OCI-LY1 (cell line): ENCODE data around the gene GRIK3.

Source experiments
- H2AFZ ChIP-seq: fragments of 200-600 bp; sonication (generic), shearing (Covaris generic); 2 replicates; pipeline ENCODE4 v1.6.0; 2014; ENCODE audit warnings: antibody characterized with exemption, mild to moderate bottlenecking, low read length
- H3F3A ChIP-seq: fragments of 200-600 bp; sonication (generic), shearing (Covaris generic); 2 replicates; pipeline ENCODE4 v1.6.0; 2014; ENCODE audit warnings: mild to moderate bottlenecking, antibody characterized with exemption, low read length, moderate library complexity; ENCODE audit not compliant: insufficient read depth
- H3K27ac ChIP-seq: fragments of 200-600 bp; sonication (generic); 2 replicates; pipeline ENCODE4 v1.5.1; 2014; ENCODE audit warnings: low read length, mixed run types, mild to moderate bottlenecking, low read depth; ENCODE audit not compliant: poor library complexity, severe bottlenecking
- H3K27me3 ChIP-seq: fragments of 200-600 bp; sonication (generic); 2 replicates; pipeline ENCODE4 v1.6.0; 2014; ENCODE audit warnings: antibody characterized with exemption, mild to moderate bottlenecking, low read length, moderate library complexity; ENCODE audit not compliant: insufficient read depth
- H3K36me3 ChIP-seq: fragments of 200-600 bp; sonication (generic); 2 replicates; pipeline ENCODE4 v1.6.1; 2014; ENCODE audit warnings: mild to moderate bottlenecking, antibody characterized with exemption, low read length, moderate library complexity, mixed read lengths; ENCODE audit not compliant: insufficient read depth
- H3K4me1 ChIP-seq: fragments of 200-600 bp; sonication (generic); 2 replicates; pipeline ENCODE4 v1.5.1; 2014; ENCODE audit warnings: mild to moderate bottlenecking, low read length, moderate library complexity; ENCODE audit not compliant: insufficient read depth, severe bottlenecking
- H3K4me2 ChIP-seq: fragments of 200-600 bp; sonication (generic), shearing (Covaris generic); 2 replicates; pipeline ENCODE4 v1.6.1; 2014; ENCODE audit warnings: low read length
- H3K4me3 ChIP-seq: fragments of 200-600 bp; sonication (generic); 2 replicates; pipeline ENCODE4 v1.5.1; 2014; ENCODE audit warnings: low read length, low read depth, mild to moderate bottlenecking, mixed read lengths; ENCODE audit not compliant: poor library complexity, severe bottlenecking
- H3K79me2 ChIP-seq: fragments of 200-600 bp; shearing (Covaris generic); 2 replicates; pipeline ENCODE4 v1.6.1; 2016; ENCODE audit warnings: mixed run types, low read length, mixed read lengths; ENCODE audit not compliant: insufficient read depth
- H3K9ac ChIP-seq: fragments of 200-600 bp; sonication (generic), shearing (Covaris generic); 2 replicates; pipeline ENCODE4 v1.6.1; 2014; ENCODE audit warnings: mild to moderate bottlenecking, low read length, mixed read lengths
- H3K9me2 ChIP-seq: fragments of 200-600 bp; sonication (generic), shearing (Covaris generic); 2 replicates; pipeline ENCODE4 v1.6.1; 2014; ENCODE audit warnings: low read depth, mild to moderate bottlenecking, low read length, mixed read lengths
- H3K9me3 ChIP-seq: fragments of 200-600 bp; shearing (Covaris generic); 2 replicates; pipeline ENCODE4 v1.6.1; 2014; ENCODE audit warnings: low read length, mixed read lengths
- H4K20me1 ChIP-seq: fragments of 200-600 bp; sonication (generic), shearing (Covaris generic); 2 replicates; pipeline ENCODE4 v1.6.0; 2016; ENCODE audit warnings: mild to moderate bottlenecking, low read length; ENCODE audit not compliant: insufficient read depth
- EZH2 ChIP-seq: fragments of 200-600 bp; sonication (generic), shearing (Covaris generic); IDR thresholded peaks from 2 replicates; pipeline ENCODE4 v1.8.0; 2017; ENCODE audit warnings: borderline replicate concordance, mixed run types, mild to moderate bottlenecking, antibody characterized with exemption, low read length, moderate library complexity, mixed read lengths
- TF ChIP-seq, protein P1 (sequence below): fragments of 200-600 bp; sonication (generic), shearing (Covaris generic); IDR thresholded peaks from 2 replicates; pipeline ENCODE4 v1.5.1; 2017; ENCODE audit warnings: mild to moderate bottlenecking, antibody characterized with exemption, low read length, moderate library complexity, mixed read lengths

GRIK3 gene

DNA sequence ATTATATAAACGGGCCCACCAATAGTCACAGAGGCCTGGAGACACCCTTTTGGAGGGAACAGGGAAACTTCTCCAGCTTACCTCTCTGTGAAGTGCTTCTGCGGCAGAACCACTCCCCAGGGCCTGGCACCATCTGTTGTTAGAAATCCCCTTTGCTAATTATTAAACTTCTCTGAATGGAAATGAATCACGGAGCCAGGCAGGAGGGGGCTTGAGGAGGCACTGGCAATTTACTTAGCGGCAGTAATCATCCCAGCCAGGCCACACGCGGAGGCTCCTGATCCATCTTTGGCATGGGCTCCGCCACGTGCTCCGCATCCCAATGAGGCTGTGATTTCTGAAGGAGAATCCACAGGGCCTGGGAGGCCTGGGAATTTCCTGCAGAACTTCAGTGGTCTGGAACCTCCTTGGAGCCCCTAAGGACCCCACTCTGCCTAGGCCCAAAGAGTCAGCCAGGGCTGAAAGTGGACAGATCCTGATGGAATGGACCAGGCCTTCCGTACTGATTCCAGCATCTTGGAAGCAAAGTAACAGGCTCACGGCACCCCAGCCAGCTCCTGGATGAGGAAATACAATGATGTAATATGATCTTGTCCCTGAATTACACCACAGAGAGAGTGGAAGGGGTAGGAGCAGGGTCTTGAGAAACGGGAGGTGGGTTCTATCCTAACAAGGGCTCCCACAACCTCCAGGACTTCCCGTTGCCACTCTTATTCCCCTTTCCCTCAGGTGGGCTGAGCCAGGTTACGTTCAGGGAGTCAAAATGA lies 62.3 kb downstream of the GRIK3 start:
- H3K27me3 ChIP-seq = no peaks in the 10 kb centered on the region
- no peaks in the 10 kb centered on the region for H3K36me3 ChIP-seq

DNA sequence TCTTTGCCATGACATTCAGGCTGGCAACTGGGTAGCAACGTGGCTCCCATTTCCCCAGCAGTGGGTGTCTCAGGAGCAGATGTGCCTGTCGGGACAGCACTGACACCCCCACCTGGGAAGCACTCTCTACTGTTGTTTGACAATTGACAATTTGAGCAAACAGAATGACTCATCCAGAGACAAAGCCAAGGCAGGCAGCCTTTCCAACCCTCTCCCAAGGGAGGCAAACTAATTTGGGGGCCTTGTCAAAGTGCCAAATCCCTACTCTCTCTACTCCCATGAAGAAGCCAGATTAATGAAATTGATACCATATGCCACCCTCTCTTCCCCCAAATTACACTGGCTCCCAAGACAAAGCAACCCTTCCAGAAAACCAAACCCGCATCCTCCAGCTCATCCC lies 65.6 kb downstream of the GRIK3 start:
- Histone ChIP-seq H3K27me3 (no peaks in the 10 kb centered on the region), H3K4me2 (no peak overlapping the region), H3K4me3 (no peak overlapping the region), H3K9ac (no peak overlapping the region), H3K9me3 (no peaks in the 10 kb centered on the region), H3K9me2 (no peaks in the 10 kb centered on the region), H4K20me1 (no peaks in the 10 kb centered on the region), H3K27ac (no peak overlapping the region), H2AFZ (no peak overlapping the region), H3F3A (no peaks in the 10 kb centered on the region), H3K4me1 (no peaks in the 10 kb centered on the region), H3K36me3 (no peaks in the 10 kb centered on the region), H3K79me2 (no peaks in the 10 kb centered on the region)
- TF ChIP-seq, protein P1, sequence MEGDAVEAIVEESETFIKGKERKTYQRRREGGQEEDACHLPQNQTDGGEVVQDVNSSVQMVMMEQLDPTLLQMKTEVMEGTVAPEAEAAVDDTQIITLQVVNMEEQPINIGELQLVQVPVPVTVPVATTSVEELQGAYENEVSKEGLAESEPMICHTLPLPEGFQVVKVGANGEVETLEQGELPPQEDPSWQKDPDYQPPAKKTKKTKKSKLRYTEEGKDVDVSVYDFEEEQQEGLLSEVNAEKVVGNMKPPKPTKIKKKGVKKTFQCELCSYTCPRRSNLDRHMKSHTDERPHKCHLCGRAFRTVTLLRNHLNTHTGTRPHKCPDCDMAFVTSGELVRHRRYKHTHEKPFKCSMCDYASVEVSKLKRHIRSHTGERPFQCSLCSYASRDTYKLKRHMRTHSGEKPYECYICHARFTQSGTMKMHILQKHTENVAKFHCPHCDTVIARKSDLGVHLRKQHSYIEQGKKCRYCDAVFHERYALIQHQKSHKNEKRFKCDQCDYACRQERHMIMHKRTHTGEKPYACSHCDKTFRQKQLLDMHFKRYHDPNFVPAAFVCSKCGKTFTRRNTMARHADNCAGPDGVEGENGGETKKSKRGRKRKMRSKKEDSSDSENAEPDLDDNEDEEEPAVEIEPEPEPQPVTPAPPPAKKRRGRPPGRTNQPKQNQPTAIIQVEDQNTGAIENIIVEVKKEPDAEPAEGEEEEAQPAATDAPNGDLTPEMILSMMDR = no peak
- TF ChIP-seq EZH2 = no peak

More for the DNA sequence above, 62.3 kb downstream of the GRIK3 start:
- H2AFZ ChIP-seq = no peak overlapping the region
- no peaks in the 10 kb centered on the region for H3K9me2 ChIP-seq
- TF ChIP-seq, protein P1 = no peak
- no peak for TF ChIP-seq EZH2
- no peaks in the 10 kb centered on the region for H4K20me1 ChIP-seq
- no peak overlapping the region for H3K4me3 ChIP-seq
- no peaks in the 10 kb centered on the region for H3K4me1 ChIP-seq
- H3K79me2 ChIP-seq = no peaks in the 10 kb centered on the region
- no peak overlapping the region for H3K9ac ChIP-seq
- no peaks in the 10 kb centered on the region for H3F3A ChIP-seq
- H3K9me3 ChIP-seq = no peaks in the 10 kb centered on the region
- H3K27ac ChIP-seq = no peak overlapping the region
- H3K4me2 ChIP-seq = no peak overlapping the region

DNA sequence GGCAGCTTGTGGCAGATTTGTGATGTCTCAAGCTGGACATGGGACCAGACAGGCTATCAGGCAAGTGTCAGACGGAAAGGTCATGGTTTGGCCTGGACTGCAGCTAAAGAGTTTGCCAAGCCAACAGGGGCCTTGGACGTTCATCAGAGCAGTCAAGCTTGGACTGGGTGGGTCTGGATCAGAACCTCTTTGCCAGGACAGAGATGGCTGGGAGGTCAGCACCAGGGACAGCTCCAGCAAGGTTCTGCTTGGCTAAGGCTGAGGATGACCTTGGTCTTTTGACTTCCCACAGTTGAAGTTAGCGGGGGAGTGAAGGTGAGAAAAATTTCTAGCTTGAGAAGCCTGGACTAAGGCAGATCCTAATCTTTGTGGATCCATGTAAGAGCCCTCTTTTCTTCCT lies 68.1 kb downstream of the GRIK3 start:
- Histone ChIP-seq H3K79me2 (no peaks in the 10 kb centered on the region), H3K27me3 (no peaks in the 10 kb centered on the region), H3K9me3 (no peaks in the 10 kb centered on the region), H3K27ac (no peak overlapping the region), H3K4me3 (no peak overlapping the region), H3F3A (no peaks in the 10 kb centered on the region), H2AFZ (no peak overlapping the region), H3K9ac (no peak overlapping the region), H4K20me1 (no peaks in the 10 kb centered on the region), H3K4me2 (no peak overlapping the region), H3K36me3 (no peaks in the 10 kb centered on the region), H3K9me2 (no peaks in the 10 kb centered on the region), H3K4me1 (no peaks in the 10 kb centered on the region)
- TF ChIP-seq, protein P1 = no peak
- no peak for TF ChIP-seq EZH2
